Uterus (tissue), 2 donors: ENCODE measurements around the gene HERPUD2.

ENCODE experiments used
- POLR2A ChIP-seq, 2 donors: fragments of 450-650 bp; IDR thresholded peaks; one replicate each; pipeline ENCODE4 v1.6.1; 2016; ENCODE audit warnings: antibody characterized with exemption in 2 of 2, mild to moderate bottlenecking in 1 of 2, moderate library complexity in 1 of 2
- TF ChIP-seq, protein P1 (sequence below), 4 experiments: fragments of 200-600 bp in 2 of 4; fragments of 450-650 bp in 2 of 4; sonication (generic) in 2 of 4; IDR thresholded peaks; one replicate each; pipeline ENCODE4 v1.5.1; 2016 to 2019; ENCODE audit warnings: antibody characterized with exemption in 4 of 4, mild to moderate bottlenecking in 2 of 4, moderate library complexity in 1 of 4

DNA sequence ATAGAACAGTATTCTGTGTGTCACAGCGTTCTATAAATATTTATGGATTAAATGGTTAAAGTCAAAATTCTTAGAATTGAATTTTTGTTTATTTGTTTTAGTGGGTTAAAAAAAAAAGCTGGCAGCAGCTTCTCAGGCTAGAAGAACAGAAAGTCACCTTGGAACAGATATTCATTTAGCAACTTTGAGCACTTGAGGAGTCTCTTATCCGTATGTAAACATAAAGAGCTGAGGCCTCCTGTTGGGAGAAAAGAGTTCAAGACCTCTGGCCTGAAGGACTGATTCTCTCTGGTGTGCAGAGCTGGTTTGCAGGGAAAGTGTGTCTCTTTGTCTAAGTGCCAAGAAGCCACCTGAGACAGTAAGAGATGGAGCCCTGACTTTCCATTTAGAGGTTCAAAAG is 109.9 kb downstream of the HERPUD2 start:
- TF ChIP-seq, protein P1, sequence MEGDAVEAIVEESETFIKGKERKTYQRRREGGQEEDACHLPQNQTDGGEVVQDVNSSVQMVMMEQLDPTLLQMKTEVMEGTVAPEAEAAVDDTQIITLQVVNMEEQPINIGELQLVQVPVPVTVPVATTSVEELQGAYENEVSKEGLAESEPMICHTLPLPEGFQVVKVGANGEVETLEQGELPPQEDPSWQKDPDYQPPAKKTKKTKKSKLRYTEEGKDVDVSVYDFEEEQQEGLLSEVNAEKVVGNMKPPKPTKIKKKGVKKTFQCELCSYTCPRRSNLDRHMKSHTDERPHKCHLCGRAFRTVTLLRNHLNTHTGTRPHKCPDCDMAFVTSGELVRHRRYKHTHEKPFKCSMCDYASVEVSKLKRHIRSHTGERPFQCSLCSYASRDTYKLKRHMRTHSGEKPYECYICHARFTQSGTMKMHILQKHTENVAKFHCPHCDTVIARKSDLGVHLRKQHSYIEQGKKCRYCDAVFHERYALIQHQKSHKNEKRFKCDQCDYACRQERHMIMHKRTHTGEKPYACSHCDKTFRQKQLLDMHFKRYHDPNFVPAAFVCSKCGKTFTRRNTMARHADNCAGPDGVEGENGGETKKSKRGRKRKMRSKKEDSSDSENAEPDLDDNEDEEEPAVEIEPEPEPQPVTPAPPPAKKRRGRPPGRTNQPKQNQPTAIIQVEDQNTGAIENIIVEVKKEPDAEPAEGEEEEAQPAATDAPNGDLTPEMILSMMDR (IDR thresholded peaks at IDR 0.05), result no peak
- TF ChIP-seq POLR2A (IDR thresholded peaks at IDR 0.05), result no peak
